Ovary (tissue), 3 donors: ENCODE results near the gene SZRD1.

Experiments used
- CTCF ChIP-seq, 3 donors: fragments of 450-650 bp in 2 of 3; fragments of 200-600 bp in 1 of 3; IDR thresholded peaks; one replicate each; pipeline versions ENCODE4 v1.5.1 to v1.8.0; 2016 to 2022; ENCODE audit warnings: antibody characterized with exemption in 3 of 3, mild to moderate bottlenecking in 1 of 3
- POLR2A ChIP-seq: fragments of 450-650 bp; IDR thresholded peaks from one replicate; pipeline ENCODE4 v1.6.1; 2017; ENCODE audit warnings: antibody characterized with exemption, mild to moderate bottlenecking, moderate library complexity
- donor health status: DM: no; HTN: no; CAD: no.

GRCh38 chr1:16398371-16398953 lies 31.4 kb downstream of the SZRD1 start:
- TF ChIP-seq CTCF (IDR thresholded peaks at IDR 0.05) (no peak), POLR2A (no peak)
